Stimulated activated CD8-positive, alpha-beta memory T cell treated with anti-CD3 and anti-CD28 coated beads, Interleukin-4, amount 100 ng/mL, for 48 hours (primary cell): ENCODE measurements around the gene RAPGEF1.
"Not testable (repeated sequence)": the region's sequence is repeated elsewhere in the genome, so short reads cannot be mapped to it uniquely, and the experiment has no call there.

Source experiments
- DNase-seq: peaks from one replicate; pipeline ENCODE4 v3.0.0-alpha.2; 2020

RAPGEF1 gene

DNA sequence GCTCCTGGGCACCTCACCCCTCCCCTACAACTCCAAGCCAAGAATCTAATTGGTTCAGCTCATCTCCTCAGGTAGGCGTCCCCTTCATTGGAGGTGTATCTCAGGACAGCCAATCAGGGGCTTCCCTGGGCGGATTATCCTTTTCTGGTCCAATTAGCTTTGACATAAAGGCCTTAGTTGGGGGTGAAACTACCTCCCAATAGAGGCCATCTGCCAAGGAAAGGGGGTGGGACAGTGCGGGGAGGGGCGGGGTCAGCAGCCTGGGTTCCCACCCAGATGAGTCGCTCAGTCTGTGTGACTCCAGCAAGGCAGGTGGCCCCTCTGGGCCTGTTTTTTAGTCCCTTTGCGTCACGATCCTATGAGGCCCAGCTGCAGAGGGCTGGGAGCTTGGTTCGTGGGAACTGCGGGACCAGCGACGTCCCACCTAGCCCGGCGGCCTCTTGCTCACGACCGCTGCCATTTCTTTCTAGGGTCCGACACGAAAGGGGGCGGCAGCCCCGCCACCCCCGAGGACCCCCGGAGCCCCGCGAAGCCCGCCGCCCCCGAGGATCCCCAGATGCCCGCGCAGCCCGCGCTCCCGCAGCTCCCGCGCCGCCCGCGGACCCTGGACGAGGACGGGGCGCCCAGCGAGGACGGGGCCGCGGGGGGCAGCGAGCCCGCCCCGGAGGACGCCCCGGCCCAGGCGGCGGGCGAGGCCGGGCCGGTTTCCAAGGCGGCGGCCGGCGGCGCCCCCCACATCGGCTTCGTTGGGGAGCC is 185.6 kb downstream of the RAPGEF1 start:
- DNase-seq: no peak

DNA sequence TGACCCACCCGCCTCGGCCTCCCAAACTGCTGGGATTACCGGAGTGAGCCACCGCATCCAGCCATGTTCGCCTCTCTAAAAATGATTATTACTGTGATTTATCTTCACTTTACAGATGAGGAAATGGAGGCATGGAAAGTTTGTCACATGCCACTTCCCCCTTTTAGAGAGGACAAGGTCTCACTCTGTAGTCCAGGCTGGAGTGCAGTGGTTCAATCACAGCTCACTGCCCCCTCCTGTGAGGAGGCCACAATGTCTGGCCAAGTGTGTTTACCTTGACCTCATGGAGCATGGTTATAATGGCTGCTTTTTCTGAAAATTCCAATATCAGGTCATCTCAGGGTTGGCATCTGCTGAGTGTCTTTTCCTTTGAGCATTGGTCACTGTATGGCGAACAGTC is 187.8 kb downstream of the RAPGEF1 start:
- DNase-seq: no peak

DNA sequence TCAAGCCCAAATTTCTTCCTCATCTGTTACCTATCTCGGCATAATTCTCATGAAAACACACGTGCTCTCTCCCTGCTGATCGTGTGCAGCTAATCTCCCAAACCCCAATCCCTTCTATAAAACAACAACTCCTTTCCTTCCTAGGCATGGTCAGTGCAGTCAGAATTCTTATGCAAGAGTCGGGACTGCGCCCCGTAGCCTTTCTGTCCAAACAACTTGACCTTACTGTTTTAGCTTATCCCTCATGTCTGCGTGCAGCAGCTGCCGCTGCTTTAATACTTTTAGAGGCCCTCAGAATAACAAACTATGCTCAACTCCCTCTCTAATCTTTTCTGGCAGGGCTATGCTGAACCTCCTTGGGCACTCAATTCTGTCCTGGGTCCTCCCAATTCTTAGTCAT is 189.4 kb downstream of the RAPGEF1 start:
- not testable (repeated sequence) for DNase-seq

DNA sequence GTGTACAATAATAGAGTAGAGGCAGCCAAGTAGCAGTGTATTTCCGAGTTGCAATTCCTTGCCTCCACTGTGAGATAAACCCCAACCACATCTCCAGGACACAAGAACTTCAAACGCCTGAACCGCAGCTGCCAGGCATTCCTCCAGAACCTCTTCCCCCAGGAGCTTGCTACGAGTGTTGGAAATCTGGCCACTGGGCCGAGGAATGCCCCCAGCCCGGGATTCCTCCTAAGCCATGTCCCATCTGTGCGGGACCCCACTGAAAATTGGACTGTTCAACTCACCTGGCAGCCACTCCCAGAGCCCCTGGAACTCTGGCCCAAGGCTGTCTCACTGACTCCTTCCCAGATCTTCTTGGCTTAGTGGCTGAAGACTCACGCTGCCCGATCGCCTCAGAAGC is 190.7 kb downstream of the RAPGEF1 start:
- DNase-seq: not testable (repeated sequence)

DNA sequence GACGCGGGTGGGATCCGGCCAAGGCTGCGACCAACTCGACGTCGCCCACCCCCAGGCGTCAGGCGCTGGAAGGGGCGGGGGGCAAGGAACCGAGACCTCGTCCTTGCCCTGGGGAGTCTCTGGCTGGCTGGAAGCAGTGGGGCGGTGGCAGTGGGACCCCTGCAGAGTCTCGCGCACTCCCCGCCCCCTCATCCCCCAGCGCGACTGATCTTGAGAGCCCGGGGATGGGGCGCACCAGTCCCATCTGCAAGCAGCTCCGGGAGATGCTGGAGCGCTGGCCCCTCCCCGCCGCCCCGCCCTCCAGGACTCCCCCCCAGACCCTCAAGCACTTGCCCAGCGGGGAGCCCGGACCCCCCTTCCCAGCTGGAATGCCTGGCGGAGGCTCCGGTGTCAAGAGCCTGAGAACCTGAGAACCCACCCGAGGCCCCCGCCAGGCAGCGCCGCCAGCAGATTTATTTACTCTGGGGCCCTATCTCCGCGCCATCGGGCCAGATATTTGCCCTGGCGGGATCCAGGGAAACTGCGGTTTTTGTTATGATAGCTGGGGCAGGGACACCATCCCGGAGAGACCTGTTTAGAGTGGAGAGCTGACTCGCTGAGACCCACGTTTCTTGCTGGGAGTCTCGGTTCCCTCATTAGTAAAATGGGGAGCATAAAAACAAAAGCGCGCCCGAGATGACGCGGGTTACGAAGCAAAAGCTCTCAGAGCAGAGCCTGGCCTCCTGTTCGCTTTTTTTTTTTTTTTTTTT is 193.4 kb downstream of the RAPGEF1 start:
- no peak for DNase-seq

DNA sequence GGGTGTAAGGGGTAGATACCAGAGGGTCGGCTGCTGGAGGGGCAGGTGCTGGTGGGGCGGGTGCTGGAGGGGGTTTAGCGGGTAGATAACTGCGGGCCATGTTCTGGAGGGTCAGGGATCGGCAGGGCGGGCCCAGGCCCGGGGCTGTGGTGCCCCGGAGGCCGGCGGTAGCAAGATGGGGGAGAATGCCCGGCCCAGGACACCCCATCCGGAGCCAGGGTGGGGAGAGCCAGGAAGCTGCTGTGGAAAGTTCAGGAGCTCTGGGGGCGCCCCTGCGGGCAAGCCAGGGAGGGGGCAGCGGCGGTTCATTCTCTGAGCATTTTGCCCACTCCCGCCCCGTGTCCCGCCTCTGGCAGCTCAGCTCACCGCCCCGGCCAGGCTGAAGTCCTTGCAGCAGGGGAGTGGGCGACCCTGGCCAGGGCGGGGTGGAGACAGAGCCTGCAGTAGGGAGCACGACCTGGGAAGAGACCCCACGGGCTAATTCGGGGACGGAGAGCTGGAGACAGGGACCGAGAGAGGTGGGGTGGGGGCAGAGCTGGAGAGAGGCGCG is 194.0 kb downstream of the RAPGEF1 start:
- no peak for DNase-seq

DNA sequence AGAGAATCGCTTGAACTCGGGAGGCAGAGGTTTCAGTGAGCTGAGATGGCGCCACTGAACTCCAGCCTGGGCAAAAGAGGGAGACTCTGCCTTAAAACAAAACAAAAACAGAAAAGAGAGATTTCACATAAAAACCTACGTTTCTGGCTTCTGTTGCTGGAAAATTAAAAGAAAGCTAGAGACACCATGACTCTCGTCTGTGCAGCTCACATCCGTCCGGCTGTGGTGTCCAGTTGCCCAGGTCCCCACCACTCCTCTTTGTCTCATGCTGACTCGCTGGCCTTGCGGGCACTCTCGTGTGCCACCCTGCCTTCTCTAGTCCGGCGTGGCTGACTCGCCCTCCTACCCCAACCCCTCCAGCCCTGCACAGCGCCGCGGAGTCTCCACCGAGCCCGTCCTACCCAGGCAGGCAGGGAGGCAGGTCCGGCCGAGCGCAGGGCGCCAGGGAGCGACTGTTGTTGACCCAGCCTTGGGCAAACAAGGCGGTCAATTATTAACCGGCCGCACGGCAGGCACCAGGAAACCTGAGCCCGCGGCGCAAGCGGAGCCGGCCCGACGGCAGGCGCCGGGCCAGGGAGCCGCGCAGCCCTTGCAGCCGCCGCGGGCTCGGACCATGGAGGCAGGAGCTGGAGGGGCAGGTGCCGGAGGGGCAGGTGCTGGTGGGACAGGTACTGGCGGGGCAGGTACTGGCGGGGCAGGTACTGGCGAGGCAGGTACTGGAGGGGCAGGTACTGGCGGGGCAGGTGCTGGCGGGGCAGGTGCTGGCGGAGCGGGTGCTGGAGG is 194.7 kb downstream of the RAPGEF1 start, which contains the start of gene PRRT1B:
TSS of gene PRRT1B (plus strand) at position 521 of the 783 bp plus-strand sequence. CDS start at position 614, 93 bp downstream.
- DNase-seq: no peak

DNA sequence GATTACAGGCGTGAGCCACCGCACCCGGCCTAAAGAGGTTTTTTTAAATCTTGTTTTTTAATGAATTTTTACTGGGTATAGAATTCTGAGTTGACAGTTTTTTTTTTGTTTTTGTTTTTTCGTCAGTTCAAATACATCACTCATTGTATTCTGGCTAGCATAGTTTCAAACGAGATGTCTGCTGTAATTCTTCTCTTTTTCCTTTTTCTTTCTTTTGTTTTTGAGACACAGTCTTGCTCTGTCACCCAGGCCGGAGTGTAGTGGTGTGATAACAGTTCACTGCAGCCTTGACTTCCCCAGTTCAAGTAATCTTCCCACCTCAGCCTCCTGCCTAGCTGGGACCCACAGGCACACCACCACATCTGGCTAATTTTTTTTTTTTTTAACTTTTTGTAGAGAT is 196.7 kb downstream of the RAPGEF1 start:
- DNase-seq: no peak

DNA sequence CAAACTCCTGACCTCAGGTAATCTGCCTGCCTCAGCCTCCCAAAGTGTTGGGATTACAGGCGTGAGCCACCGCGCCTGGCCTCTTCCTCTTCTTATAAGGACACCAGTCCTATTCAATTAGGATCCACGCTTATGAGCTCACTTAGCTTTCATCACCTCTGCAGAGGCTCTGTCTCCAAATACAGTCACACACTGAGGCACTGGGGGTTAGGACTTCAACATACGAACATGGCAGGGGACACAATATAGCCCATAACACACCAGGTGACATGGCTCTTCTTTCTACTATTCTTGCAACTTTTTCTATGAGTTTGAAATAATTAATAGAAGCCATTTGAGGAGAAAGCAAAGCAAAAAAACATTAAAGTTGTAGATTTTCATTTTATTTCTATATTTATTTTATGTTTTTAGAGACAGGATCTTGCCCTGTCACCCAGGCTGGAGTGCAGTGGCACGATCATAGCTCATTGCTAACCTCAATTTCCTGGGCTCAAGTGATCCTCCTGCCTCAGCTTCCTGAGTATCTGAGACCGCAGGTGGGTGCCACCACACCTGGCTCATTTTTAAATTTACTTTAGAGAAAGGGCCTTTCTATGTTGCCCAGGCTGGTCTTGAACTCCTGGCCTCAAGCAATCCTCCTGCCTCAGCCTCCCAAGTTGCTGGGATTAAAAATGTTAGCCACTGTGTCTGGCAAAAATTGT is 200.5 kb downstream of the RAPGEF1 start:
- no peak for DNase-seq

DNA sequence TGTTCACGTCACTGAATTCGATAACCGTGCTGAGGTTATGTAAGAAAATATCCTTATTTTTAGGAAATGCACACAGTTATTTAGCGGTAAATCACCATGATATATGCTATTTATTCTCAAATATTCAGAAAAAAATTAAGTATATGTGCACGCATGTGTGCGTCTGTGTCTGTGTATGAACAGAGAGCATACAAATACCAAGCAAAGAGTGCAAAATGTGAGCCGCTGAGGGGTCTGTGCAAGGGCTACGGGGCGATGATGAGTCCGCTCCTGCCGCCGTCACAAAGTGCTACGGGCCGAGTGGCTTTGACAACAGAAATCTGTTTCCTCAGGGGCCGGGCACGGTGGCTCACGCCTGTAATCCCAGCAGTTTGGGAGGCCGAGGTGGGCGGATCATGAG is 201.9 kb downstream of the RAPGEF1 start:
- DNase-seq: no peak

DNA sequence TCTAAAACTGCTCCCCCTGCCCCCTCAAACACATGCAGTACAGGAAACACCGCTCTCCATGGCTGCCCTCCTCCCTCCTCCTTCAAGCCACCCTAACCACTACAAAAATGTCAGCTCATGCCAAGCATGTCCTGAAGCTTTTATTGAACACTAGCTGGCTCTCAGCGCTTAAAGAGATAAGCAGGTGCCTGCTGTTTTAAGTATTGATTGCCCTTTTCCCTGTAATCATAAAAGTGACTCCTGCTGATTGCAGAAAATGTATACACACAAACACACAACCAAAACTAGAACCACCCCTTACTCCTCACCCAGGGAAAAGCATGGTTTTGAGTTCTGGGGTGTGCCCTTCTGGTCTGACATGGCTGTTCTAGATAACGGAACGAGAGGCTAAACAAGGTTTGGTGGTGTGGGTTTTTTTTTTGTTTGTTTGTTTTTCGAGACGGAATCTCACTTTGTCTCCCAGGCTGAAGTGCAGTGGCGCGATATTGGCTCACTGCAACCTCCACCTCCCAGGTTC is 205.1 kb downstream of the RAPGEF1 start:
- DNase-seq: no peak

DNA sequence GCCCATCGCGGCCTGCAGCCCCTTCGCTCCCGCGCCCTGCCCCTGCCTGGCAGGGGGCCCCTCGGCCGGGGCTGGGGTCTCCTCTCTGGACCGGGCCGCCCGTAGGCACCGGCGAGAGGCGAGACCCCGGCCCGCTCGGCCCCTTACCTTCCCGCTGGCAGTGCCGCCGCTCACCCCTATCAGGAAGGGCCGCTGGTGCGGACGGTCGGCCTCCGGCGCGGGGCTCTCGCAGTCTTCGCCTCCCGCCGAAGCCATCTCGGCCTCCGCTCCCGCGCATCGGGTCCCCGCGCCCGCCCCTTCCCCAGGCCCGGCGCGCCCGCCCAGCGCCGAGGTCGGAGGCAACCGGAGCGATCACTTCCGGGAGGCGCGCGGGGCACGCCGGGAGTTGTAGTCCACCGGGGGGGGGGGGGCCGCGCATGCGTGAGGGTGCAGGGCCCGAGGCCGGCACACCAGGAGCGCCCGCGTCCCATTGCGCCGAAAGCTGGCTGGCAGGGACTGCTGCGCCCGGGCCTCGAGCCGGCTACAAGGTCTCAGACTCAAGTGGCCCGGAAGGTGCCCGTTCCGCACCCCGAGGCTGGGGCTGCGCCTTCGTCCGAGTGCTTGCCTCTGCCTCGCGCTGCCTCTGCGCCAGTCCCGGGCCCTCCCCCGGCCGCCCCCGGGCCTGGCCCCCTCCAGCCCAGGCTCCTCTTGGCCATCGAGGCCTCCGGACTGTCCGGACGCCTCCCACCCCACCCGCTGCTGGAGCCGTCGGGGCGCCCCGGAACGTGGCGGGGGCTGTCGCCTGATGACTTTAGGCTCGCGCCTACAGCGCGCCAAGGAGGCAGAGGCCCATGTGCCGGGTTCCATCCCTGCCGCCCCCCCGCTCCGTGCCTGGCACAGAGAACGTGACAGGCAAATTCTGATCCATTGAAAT is 208.7 kb downstream of the RAPGEF1 start, which contains the start of gene UCK1:
TSS of gene UCK1 (minus strand) at position 344 of the 913 bp plus-strand sequence. CDS start at position 255, 89 bp downstream.
- peak; percentile 80 for DNase-seq

DNA sequence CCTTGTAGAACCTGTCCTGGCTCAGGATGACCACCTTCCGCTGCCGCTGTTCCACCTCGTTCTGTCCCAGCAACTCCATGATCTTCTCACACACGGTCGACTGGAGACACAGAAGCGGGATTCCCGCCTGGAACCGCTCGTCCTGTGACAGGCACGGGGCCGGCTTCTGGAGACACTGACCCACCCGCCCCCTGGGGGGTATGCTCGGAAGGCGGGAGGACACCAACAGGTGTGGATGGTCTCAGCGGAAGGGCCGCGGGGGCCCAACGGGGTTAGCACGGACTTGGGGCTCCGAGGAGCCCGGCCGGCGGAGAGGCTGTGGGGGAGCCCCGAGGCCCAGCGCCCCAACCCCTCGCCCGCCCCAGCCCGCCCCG is 209.3 kb downstream of the RAPGEF1 start:
- peak; percentile 48 for DNase-seq

DNA sequence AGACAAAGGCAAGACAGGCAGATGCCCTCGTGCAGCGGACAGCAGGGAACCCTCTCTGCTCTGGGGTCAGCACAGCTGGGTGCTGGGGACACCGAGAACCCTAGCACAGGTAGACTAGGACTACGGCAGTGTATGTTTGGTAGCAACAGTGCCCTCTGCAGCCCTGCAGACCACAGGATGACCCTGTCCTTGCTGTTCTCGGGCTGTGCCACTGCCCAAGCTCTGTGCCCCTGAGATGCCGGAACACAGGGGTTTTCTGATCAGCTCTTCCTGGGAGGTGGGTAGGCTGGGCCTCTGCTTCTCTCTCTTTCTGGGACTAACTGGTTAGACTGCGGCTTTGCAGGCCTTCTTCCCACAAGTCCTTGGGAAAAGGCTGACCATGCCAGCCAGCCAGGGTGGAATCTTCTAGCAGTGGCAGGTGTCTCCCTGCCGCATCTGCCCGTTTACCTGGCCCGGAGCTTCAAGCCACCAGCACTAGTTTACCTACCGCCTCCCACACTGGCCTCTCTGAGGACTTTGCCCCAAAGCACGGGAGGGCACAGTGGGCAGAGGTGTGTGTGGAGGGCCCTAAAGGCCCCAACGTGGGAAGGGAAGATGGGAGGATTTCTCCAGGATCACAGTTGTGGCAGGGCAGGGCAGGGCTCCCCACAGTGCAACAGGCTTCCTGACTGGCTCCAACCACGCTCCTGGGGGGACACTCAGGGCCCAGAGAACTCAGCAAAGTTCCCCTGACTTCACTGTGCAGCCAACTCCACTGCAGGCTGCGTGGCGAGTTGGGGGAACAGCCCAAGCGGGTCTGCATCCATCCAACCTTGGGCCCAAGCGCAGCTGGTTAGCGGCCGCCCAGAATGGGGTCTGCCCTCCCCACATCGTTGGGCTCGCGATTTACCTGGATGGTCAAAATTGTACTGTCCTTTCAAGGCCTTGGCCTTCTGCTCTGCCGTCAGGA is 210.0 kb downstream of the RAPGEF1 start:
- no peak for DNase-seq

DNA sequence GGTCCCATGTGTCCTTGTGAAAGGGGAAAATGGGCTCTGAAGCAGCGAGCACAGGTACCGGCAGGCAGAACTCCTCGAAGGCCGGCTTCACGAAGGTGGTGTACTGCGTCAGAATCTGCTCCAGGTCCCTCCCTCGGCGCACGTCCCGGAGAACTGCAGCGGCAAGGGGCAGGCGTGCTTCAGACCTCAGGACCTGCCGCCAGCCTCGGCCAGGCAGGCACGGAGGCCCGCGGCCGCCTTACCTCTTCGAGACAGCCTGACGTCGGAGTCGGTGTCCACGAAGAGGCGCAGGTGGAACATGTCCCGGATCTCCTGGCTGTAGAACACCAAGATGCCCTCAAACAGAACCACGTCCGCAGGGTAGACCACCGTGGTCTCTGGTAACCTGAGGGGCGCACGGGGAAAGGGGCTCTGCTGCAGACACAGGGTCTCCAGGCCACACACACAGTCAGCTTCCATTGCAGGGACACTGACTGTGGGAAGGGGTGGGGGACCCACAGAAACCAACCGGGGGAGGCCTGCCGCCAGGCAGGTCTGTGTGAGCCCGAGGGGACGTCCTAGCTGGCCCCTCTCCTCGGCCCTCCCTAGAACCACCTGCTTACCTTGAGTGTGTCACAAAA is 210.9 kb downstream of the RAPGEF1 start:
- DNase-seq: no peak

DNA sequence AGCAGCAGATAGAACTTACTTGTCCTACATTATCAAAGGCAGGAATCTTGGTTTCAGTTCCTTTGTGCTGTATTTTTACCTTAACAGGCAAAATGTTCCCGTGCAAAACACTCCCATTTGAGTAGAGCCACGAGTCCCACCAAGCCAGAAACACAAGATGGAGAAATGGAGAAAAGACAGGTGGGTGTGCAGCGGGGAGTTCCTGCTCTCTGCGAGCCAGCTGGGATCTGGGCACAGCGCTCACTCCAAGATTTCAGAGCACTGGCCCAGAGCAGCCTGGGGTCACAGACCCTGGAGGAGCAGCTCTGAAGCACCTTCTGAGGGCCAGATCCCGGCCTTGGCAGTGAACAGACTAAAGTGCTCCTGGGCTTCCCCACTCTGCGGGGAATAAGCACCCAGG is 211.7 kb downstream of the RAPGEF1 start:
- no peak for DNase-seq
